HEK293 (cell line): Measurements from ENCODE around the gene VWA5B1.

Experiments used
- GFI1B ChIP-seq: fragments of 450-650 bp; formaldehyde crosslinking; IDR thresholded peaks from 2 replicates; pipeline ENCODE4 v1.5.1; 2016; ENCODE audit warnings: missing biosample characterization, missing genetic modification characterization
- HOXC10 ChIP-seq: sonication (generic); formaldehyde crosslinking; IDR thresholded peaks from 2 replicates; pipeline ENCODE4 v1.8.1; 2023; ENCODE audit warnings: mild to moderate bottlenecking, missing genetic modification reagents
- ZBTB10 ChIP-seq: fragments of 450-650 bp; formaldehyde crosslinking; IDR thresholded peaks from 2 replicates; pipeline ENCODE4 v1.5.1; 2016; ENCODE audit warnings: missing biosample characterization, missing genetic modification characterization
- ZFHX2 ChIP-seq: fragments of 450-650 bp; formaldehyde crosslinking; conservative IDR thresholded peaks from 2 replicates; pipeline ENCODE4 v1.5.1; 2016; ENCODE audit warnings: missing biosample characterization, missing genetic modification characterization
- ZNF112 ChIP-seq: fragments of 450-650 bp; formaldehyde crosslinking; IDR thresholded peaks from 2 replicates; pipeline ENCODE4 v1.5.0; 2017; ENCODE audit warnings: missing biosample characterization, missing genetic modification characterization
- ZNF174 ChIP-seq: fragments of 450-650 bp; formaldehyde crosslinking; IDR thresholded peaks from 2 replicates; pipeline ENCODE4 v1.5.0; 2017; ENCODE audit warnings: missing biosample characterization, mild to moderate bottlenecking, missing genetic modification characterization
- ZNF175 ChIP-seq: fragments of 450-650 bp; formaldehyde crosslinking; IDR thresholded peaks from 2 replicates; pipeline ENCODE4 v1.5.1; 2016; ENCODE audit warnings: missing biosample characterization, missing genetic modification characterization
- ZNF274 ChIP-seq, 2 experiments: fragments of 200-500 bp in 1 of 2; fragments of 450-650 bp in 1 of 2; sonication (Bioruptor generic) in 1 of 2; formaldehyde crosslinking in 1 of 2; IDR thresholded peaks; 2 replicates each; pipeline versions ENCODE4 v1.5.1 to v1.6.1; 2014 to 2016; ENCODE audit warnings: borderline replicate concordance in 1 of 2, inconsistent platforms in 1 of 2, low read length in 1 of 2, missing biosample characterization in 1 of 2, missing genetic modification characterization in 1 of 2
- ZNF302 ChIP-seq: fragments of 450-650 bp; formaldehyde crosslinking; IDR thresholded peaks from 2 replicates; pipeline ENCODE4 v1.5.1; 2016; ENCODE audit warnings: missing biosample characterization, missing genetic modification characterization, low read depth
- ZNF530 ChIP-seq: fragments of 450-650 bp; formaldehyde crosslinking; IDR thresholded peaks from 2 replicates; pipeline ENCODE4 v1.5.1; 2016; ENCODE audit warnings: low read depth, missing biosample characterization, missing genetic modification characterization
- TF ChIP-seq, protein P1 (sequence below): IDR thresholded peaks from 2 replicates; pipeline ENCODE4 v1.6.1; 2011; ENCODE audit warnings: mild to moderate bottlenecking, low read depth, low read length, borderline replicate concordance
- TF ChIP-seq, protein P2 (sequence below): fragments of 450-650 bp; formaldehyde crosslinking; IDR thresholded peaks from 2 replicates; pipeline ENCODE4 v1.5.1; 2016; ENCODE audit warnings: missing biosample characterization, missing genetic modification characterization
- TF ChIP-seq, protein P3 (sequence below): fragments of 450-650 bp; formaldehyde crosslinking; conservative IDR thresholded peaks from 2 replicates; pipeline ENCODE4 v1.5.1; 2016; ENCODE audit warnings: low read depth, missing biosample characterization, missing genetic modification characterization
- TF ChIP-seq, protein P4 (sequence below): fragments of 450-650 bp; formaldehyde crosslinking; IDR thresholded peaks from 2 replicates; pipeline ENCODE4 v1.5.1; 2016; ENCODE audit warnings: missing biosample characterization, missing genetic modification characterization

DNA sequence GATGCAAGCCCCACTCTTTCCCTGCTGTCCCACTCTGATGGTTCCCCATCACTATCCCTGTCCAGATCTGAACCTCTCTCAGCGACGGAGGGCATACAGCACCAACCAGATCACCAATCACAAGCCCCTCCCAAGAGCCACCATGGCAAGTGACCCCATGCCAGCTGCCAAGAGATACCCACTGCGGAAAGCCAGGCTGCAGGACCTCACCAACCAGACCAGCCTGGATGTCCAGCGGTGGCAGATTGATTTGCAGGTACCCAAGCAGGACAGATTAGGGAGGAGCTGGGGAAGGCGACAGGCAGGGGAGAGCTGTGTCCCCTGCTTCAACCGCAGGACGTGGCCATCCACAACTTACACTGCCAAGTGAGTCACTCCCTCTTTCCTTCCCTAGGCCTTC lies 46.9 kb downstream of the VWA5B1 start:
- TF ChIP-seq, protein P1, sequence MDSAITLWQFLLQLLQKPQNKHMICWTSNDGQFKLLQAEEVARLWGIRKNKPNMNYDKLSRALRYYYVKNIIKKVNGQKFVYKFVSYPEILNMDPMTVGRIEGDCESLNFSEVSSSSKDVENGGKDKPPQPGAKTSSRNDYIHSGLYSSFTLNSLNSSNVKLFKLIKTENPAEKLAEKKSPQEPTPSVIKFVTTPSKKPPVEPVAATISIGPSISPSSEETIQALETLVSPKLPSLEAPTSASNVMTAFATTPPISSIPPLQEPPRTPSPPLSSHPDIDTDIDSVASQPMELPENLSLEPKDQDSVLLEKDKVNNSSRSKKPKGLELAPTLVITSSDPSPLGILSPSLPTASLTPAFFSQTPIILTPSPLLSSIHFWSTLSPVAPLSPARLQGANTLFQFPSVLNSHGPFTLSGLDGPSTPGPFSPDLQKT = no peak
- TF ChIP-seq HOXC10 (CRISPR knock-in tag) (no peak), ZNF530 (tag by site-specific recombination) (no peak), ZNF174 (tag by site-specific recombination) (no peak), ZNF175 (no peak), ZNF112 (tag by site-specific recombination) (no peak), GFI1B (tag by site-specific recombination) (no peak), ZFHX2 (tag by site-specific recombination) (no peak), ZNF274 (IDR thresholded peaks at IDR 0.05; ENCODE audit: low read length) (no peak), ZNF274 (tag by site-specific recombination; IDR thresholded peaks at IDR 0.05; ENCODE audit: borderline replicate concordance) (no peak), ZBTB10 (tag by site-specific recombination) (no peak), ZNF302 (tag by site-specific recombination) (no peak)
- TF ChIP-seq, protein P2, sequence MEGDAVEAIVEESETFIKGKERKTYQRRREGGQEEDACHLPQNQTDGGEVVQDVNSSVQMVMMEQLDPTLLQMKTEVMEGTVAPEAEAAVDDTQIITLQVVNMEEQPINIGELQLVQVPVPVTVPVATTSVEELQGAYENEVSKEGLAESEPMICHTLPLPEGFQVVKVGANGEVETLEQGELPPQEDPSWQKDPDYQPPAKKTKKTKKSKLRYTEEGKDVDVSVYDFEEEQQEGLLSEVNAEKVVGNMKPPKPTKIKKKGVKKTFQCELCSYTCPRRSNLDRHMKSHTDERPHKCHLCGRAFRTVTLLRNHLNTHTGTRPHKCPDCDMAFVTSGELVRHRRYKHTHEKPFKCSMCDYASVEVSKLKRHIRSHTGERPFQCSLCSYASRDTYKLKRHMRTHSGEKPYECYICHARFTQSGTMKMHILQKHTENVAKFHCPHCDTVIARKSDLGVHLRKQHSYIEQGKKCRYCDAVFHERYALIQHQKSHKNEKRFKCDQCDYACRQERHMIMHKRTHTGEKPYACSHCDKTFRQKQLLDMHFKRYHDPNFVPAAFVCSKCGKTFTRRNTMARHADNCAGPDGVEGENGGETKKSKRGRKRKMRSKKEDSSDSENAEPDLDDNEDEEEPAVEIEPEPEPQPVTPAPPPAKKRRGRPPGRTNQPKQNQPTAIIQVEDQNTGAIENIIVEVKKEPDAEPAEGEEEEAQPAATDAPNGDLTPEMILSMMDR (tag by site-specific recombination) = no peak
- TF ChIP-seq, protein P3, sequence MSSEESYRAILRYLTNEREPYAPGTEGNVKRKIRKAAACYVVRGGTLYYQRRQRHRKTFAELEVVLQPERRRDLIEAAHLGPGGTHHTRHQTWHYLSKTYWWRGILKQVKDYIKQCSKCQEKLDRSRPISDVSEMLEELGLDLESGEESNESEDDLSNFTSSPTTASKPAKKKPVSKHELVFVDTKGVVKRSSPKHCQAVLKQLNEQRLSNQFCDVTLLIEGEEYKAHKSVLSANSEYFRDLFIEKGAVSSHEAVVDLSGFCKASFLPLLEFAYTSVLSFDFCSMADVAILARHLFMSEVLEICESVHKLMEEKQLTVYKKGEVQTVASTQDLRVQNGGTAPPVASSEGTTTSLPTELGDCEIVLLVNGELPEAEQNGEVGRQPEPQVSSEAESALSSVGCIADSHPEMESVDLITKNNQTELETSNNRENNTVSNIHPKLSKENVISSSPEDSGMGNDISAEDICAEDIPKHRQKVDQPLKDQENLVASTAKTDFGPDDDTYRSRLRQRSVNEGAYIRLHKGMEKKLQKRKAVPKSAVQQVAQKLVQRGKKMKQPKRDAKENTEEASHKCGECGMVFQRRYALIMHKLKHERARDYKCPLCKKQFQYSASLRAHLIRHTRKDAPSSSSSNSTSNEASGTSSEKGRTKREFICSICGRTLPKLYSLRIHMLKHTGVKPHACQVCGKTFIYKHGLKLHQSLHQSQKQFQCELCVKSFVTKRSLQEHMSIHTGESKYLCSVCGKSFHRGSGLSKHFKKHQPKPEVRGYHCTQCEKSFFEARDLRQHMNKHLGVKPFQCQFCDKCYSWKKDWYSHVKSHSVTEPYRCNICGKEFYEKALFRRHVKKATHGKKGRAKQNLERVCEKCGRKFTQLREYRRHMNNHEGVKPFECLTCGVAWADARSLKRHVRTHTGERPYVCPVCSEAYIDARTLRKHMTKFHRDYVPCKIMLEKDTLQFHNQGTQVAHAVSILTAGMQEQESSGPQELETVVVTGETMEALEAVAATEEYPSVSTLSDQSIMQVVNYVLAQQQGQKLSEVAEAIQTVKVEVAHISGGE (tag by site-specific recombination) = no peak
- TF ChIP-seq, protein P4, sequence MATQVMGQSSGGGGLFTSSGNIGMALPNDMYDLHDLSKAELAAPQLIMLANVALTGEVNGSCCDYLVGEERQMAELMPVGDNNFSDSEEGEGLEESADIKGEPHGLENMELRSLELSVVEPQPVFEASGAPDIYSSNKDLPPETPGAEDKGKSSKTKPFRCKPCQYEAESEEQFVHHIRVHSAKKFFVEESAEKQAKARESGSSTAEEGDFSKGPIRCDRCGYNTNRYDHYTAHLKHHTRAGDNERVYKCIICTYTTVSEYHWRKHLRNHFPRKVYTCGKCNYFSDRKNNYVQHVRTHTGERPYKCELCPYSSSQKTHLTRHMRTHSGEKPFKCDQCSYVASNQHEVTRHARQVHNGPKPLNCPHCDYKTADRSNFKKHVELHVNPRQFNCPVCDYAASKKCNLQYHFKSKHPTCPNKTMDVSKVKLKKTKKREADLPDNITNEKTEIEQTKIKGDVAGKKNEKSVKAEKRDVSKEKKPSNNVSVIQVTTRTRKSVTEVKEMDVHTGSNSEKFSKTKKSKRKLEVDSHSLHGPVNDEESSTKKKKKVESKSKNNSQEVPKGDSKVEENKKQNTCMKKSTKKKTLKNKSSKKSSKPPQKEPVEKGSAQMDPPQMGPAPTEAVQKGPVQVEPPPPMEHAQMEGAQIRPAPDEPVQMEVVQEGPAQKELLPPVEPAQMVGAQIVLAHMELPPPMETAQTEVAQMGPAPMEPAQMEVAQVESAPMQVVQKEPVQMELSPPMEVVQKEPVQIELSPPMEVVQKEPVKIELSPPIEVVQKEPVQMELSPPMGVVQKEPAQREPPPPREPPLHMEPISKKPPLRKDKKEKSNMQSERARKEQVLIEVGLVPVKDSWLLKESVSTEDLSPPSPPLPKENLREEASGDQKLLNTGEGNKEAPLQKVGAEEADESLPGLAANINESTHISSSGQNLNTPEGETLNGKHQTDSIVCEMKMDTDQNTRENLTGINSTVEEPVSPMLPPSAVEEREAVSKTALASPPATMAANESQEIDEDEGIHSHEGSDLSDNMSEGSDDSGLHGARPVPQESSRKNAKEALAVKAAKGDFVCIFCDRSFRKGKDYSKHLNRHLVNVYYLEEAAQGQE (tag by site-specific recombination) = no peak
